IMR-90 (cell line): ENCODE results near the gene PNMA8C. TPM values are rescaled to one million over a fixed set of nuclear protein-coding genes. Genes with fewer than 3 reads are reported as not detected.

Experiments used
- ATAC-seq: fragments of 200-7000 bp; cut with Tn5 transposase; 2 replicates; pipeline ENCODE4 v1.9.1; 2020; ENCODE audit warnings: low read depth, mild to moderate bottlenecking, moderate library complexity
- BruUV-seq: library from RNA; stranded (reverse); fragments of 400-500 nt; replicated peaks from 2 replicates; lab custom pipeline; 2021; lab: Mats Ljungman, UMichigan
- CTCF ChIA-PET: fragments of 300-600 bp; formaldehyde crosslinking; extraction: SDS; loops from one replicate; lab custom pipeline; 2021; ENCODE audit warnings: antibody characterized with exemption; lab: Yijun Ruan, JAX
- POLR2A ChIA-PET: fragments of 300-600 bp; sonication (Branson Sonifier 250); formaldehyde crosslinking; loops from one replicate; lab custom pipeline; 2022; ENCODE audit warnings: antibody characterized with exemption; ENCODE audit not compliant: unreplicated experiment; lab: Charles Lee
- DNase-seq: peaks from one replicate; pipeline ENCODE4 v3.0.0; 2013
- H2AFZ ChIP-seq: replicated peaks from 2 replicates; pipeline ENCODE3; 2013; ENCODE audit warnings: low read length, mild to moderate bottlenecking; ENCODE audit not compliant: poor library complexity
- H2AK5ac ChIP-seq: 2 replicates; pipeline ENCODE4 v1.6.1; 2013; ENCODE audit warnings: low read depth, low read length, inconsistent platforms
- H2AK9ac ChIP-seq: replicated peaks from 2 replicates; pipeline ENCODE3; 2013; ENCODE audit warnings: mild to moderate bottlenecking, low read depth, low read length, moderate library complexity; ENCODE audit not compliant: poor library complexity
- H2BK120ac ChIP-seq: 2 replicates; pipeline ENCODE4 v1.6.1; 2013; ENCODE audit warnings: low read depth, low read length, inconsistent platforms
- H2BK15ac ChIP-seq: 3 replicates; pipeline ENCODE4 v1.6.1; 2013; ENCODE audit warnings: low read depth, low read length, inconsistent platforms
- H2BK20ac ChIP-seq: 2 replicates; pipeline ENCODE4 v1.6.1; 2013; ENCODE audit warnings: low read depth, mild to moderate bottlenecking, inconsistent platforms, low read length, moderate library complexity
- H2BK5ac ChIP-seq: 2 replicates; pipeline ENCODE4 v1.6.1; 2013; ENCODE audit warnings: mild to moderate bottlenecking, low read depth, low read length, inconsistent platforms; ENCODE audit not compliant: poor library complexity, severe bottlenecking
- H3K14ac ChIP-seq: replicated peaks from 2 replicates; pipeline ENCODE4 v1.6.1; 2013; ENCODE audit warnings: low read depth, low read length, inconsistent platforms
- H3K18ac ChIP-seq: 2 replicates; pipeline ENCODE4 v1.6.1; 2013; ENCODE audit warnings: low read depth, low read length, control low read depth
- H3K23ac ChIP-seq: 2 replicates; pipeline ENCODE4 v1.6.1; 2013; ENCODE audit warnings: low read depth, low read length, inconsistent platforms
- H3K27ac ChIP-seq: 2 replicates; pipeline ENCODE4 v1.5.1; 2013; ENCODE audit warnings: mild to moderate bottlenecking, control low read depth, low read length; ENCODE audit not compliant: insufficient read depth
- H3K27me3 ChIP-seq: 2 replicates; pipeline ENCODE4 v1.6.1; 2013; ENCODE audit warnings: low read length; ENCODE audit not compliant: control insufficient read depth, insufficient read depth
- H3K36me3 ChIP-seq: 2 replicates; pipeline ENCODE4 v1.6.1; 2013; ENCODE audit warnings: low read length, mixed read lengths; ENCODE audit not compliant: control insufficient read depth, insufficient read depth
- H3K4ac ChIP-seq: 2 replicates; pipeline ENCODE4 v1.6.1; 2013; ENCODE audit warnings: low read depth, low read length, inconsistent platforms
- H3K4me1 ChIP-seq: 2 replicates; pipeline ENCODE4 v1.6.1; 2013; ENCODE audit warnings: low read length, mixed read lengths; ENCODE audit not compliant: control insufficient read depth, insufficient read depth
- H3K4me2 ChIP-seq: 2 replicates; pipeline ENCODE4 v1.6.1; 2013; ENCODE audit warnings: low read depth, mild to moderate bottlenecking, control low read depth, low read length, moderate library complexity
- H3K4me3 ChIP-seq: 2 replicates; pipeline ENCODE4 v1.5.1; 2013; ENCODE audit warnings: low read depth, mild to moderate bottlenecking, control low read depth, low read length, moderate library complexity; ENCODE audit not compliant: insufficient read depth
- H3K56ac ChIP-seq: 2 replicates; pipeline ENCODE4 v1.6.1; 2013; ENCODE audit warnings: low read length, inconsistent platforms; ENCODE audit not compliant: insufficient read depth; ENCODE audit errors: extremely low read depth
- H3K79me1 ChIP-seq, 2 experiments: 2 replicates each; pipeline ENCODE4 v1.6.1; 2013; ENCODE audit warnings: low read length in 2 of 2, inconsistent platforms in 1 of 2, low read depth in 1 of 2
- H3K9ac ChIP-seq: 2 replicates; pipeline ENCODE4 v1.6.1; 2013; ENCODE audit warnings: low read depth, low read length, control low read depth
- H3K9me1 ChIP-seq: 2 replicates; pipeline ENCODE4 v1.6.1; 2013; ENCODE audit warnings: low read length, inconsistent platforms; ENCODE audit not compliant: insufficient read depth
- H3K9me3 ChIP-seq: 2 replicates; pipeline ENCODE4 v1.6.1; 2013; ENCODE audit warnings: low read length; ENCODE audit not compliant: control insufficient read depth, insufficient read depth
- H4K20me1 ChIP-seq: 2 replicates; pipeline ENCODE4 v1.6.1; 2013; ENCODE audit warnings: low read length, inconsistent platforms; ENCODE audit not compliant: insufficient read depth
- H4K5ac ChIP-seq: 2 replicates; pipeline ENCODE4 v1.6.1; 2013; ENCODE audit warnings: mild to moderate bottlenecking, low read depth, low read length, control low read depth
- H4K8ac ChIP-seq, 2 experiments: 2 replicates each; pipeline ENCODE4 v1.6.1; 2013; ENCODE audit warnings: low read depth in 2 of 2, low read length in 2 of 2, control low read depth in 1 of 2, inconsistent platforms in 1 of 2
- H4K91ac ChIP-seq: 2 replicates; pipeline ENCODE4 v1.6.1; 2013; ENCODE audit warnings: low read depth, low read length, inconsistent platforms; ENCODE audit not compliant: insufficient read depth
- BHLHE40 ChIP-seq: fragments of 150-350 bp; IDR thresholded peaks from 2 replicates; pipeline ENCODE4 v1.6.1; 2016; ENCODE audit warnings: mild to moderate bottlenecking, low read depth, low read length
- CTCF ChIP-seq: conservative IDR thresholded peaks from 2 replicates; pipeline ENCODE4 v1.5.1; 2012; ENCODE audit warnings: mild to moderate bottlenecking, low read depth, low read length, improper control_type of control experiment
- MXI1 ChIP-seq: IDR thresholded peaks from 2 replicates; pipeline ENCODE4 v1.6.1; 2012; ENCODE audit warnings: low read depth, mild to moderate bottlenecking, low read length, moderate library complexity, borderline replicate concordance
- RFX5 ChIP-seq: IDR thresholded peaks from 2 replicates; pipeline ENCODE4 v1.8.0; 2012; ENCODE audit warnings: low read depth, mild to moderate bottlenecking, low read length, moderate library complexity
- SMC3 ChIP-seq: fragments of 150-350 bp; IDR thresholded peaks from 2 replicates; pipeline ENCODE4 v1.6.1; 2016; ENCODE audit warnings: low read depth, mild to moderate bottlenecking, antibody characterized with exemption, low read length, moderate library complexity
- USF2 ChIP-seq: fragments of 150-350 bp; IDR thresholded peaks from 2 replicates; pipeline ENCODE4 v1.6.1; 2017; ENCODE audit warnings: mild to moderate bottlenecking, antibody characterized with exemption, low read length, low read depth
- WGBS, 2 experiments: methylation state at CpG; one replicate each; pipeline versions ENCODE4 v1.1.5 to v1.1.7; 2013; ENCODE audit warnings: missing lambda C conversion rate in 2 of 2; ENCODE audit not compliant: insufficient read length in 1 of 2; ENCODE audit errors: extremely low coverage in 2 of 2; 5-methylcytosine and 5-hydroxymethylcytosine counted together
- dilution Hi-C: fragments of 300-500 bp; cut with HindIII; formaldehyde crosslinking; loops from one replicate; pipeline ENCODE4 v1.14.3; 2018; ENCODE audit warnings: low sequenced_read_pairs; ENCODE audit not compliant: unreplicated experiment
- in situ Hi-C: fragments of 300-500 bp; cut with MboI; formaldehyde crosslinking; loops from 3 replicates; pipeline ENCODE4 v1.14.3; 2019; ENCODE audit warnings: low sequenced_read_pairs, inconsistent platforms, mixed read lengths
- intact Hi-C: fragments of 100-400 bp; cut with micrococcal nuclease; formaldehyde crosslinking; loops from 2 replicates; pipeline ENCODE4 v1.10.0; 2022
- polyA plus RNA-seq, 3 experiments: library from polyadenylated mRNA; depleted of rRNA; stranded (reverse); fragments of >200 nt; gene quantifications; 2 replicates each; pipeline ENCODE4 v1.2.3, GENCODE V29; 2012; ENCODE audit warnings: low replicate concordance in 1 of 3
- total RNA-seq: library from RNA; depleted of rRNA; stranded (reverse); fragments of >200 nt; gene quantifications from 2 replicates; pipeline ENCODE4 v1.2.3, GENCODE V29; 2012

The PNMA8C gene
- total and polyA plus RNA-seq, 2 of the 4 experiments (the other 2 are of a cell fraction): 0.09 to 0.18 TPM

GRCh38 chr19:46427518-46428045 lies 1.2 kb downstream of the PNMA8C start:
- no peak overlapping the region for H4K5ac ChIP-seq
- POLR2A ChIA-PET: no interaction called here
- H3K9ac ChIP-seq: no peak overlapping the region
- no peak overlapping the region for H2AK5ac ChIP-seq
- TF ChIP-seq USF2 (no peak), SMC3 (no peak), MXI1 (no peak), CTCF (no peak), RFX5 (no peak), BHLHE40 (no peak)
- intact Hi-C loops (no loop called here), in situ Hi-C loops (no loop called here), dilution Hi-C loops (no loop called here)
- H2BK5ac ChIP-seq: no peak overlapping the region
- H3K4ac ChIP-seq: no peak overlapping the region
- H4K20me1 ChIP-seq: no peaks in the 10 kb centered on the region
- CTCF ChIA-PET: no interaction called here
- H4K8ac ChIP-seq: no peak overlapping the region; a peak in 1 of 4 replicates
- no peak overlapping the region for H3K4me3 ChIP-seq
- no peak overlapping the region for H3K23ac ChIP-seq
- WGBS, 2 experiments: 85% methylated on average over 16 of the region's 17 CpGs; no CpG with 5 or more reads in 1 of the 2 experiments
- H2BK15ac ChIP-seq: no peak overlapping the region; the same call in 2 of the 3 replicates
- H3K27ac ChIP-seq: no peak overlapping the region
- H3K4me1 ChIP-seq: 0 out of 2 replicates have a peak, but pooled peaks cover 1% of the 10 kb centered on the region
- H2BK120ac ChIP-seq: no peak overlapping the region
- H3K9me3 ChIP-seq: no peaks in the 10 kb centered on the region
- H3K36me3 ChIP-seq: no peaks in the 10 kb centered on the region
- H3K14ac ChIP-seq: no peak overlapping the region
- H3K9me1 ChIP-seq: peaks cover 6% of the 10 kb centered on the region; the same call in 1 of the 2 replicates
- no peaks in the 10 kb centered on the region for H3K79me1 ChIP-seq
- H2BK20ac ChIP-seq: no peak overlapping the region
- H3K4me2 ChIP-seq: no peak overlapping the region
- H3K27me3 ChIP-seq: peaks cover 6% of the 10 kb centered on the region
- no TSS peak for BruUV-seq
- H3K56ac ChIP-seq: no peak overlapping the region
- H2AK9ac ChIP-seq: no peak overlapping the region
- H4K91ac ChIP-seq: no peak overlapping the region
- DNase-seq: no peak
- peak overlapping the region; percentile 17 for H2AFZ ChIP-seq
- H3K18ac ChIP-seq: no peak overlapping the region
- no peak for ATAC-seq
